ENCODE results near the gene RPS3. TPM values are rescaled to one million over a fixed set of nuclear protein-coding genes. Genes with fewer than 3 reads are reported as not detected.

RPS3 gene
- total RNA-seq, 5 donors from 2014 or later (not counting 1 experiment from before 2014, with no cell fraction given), result 4,604 to 5,380 (median 4,830) TPM

DNA sequence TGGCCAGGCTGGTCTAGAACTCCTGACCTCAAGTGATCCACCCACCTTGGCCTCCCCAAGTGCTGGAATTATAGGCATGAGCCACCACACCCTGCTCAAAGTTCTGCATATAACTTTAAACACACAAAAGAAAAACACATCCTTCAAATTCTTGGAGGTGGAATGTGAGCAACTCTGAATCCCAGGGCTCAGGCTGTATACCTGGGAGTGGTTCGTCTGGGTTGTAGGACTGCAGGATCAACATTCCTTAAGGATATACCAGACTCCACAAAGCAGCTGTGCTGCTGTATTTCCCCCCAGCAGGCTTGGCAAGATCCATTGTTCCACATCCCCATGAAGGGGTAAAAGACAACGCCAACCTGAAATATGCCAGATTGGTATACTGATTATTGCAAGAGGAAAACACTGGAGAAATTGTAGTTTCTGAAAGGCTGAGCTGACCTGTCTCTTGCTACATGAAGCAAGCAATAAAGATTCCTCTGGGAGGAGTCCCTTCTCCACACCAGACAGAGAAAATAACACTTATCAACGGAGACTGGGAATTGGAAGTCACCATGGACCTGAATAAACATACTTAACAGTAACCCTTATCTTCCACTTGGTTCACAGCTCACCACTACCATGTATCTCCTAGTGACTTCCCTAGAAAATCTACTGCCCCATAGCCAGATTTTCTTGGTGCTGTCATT is 12.2 kb upstream of the RPS3 start:
- ChIA-PET CTCF (interaction anchor here (0.6 to 4.2 kb wide), 9 partner anchors 57 to 145 kb away, joined by 3 to 38 read pairs (median 4); no protein-coding TSS in a partner anchor), POLR2A (no interaction called here)
- Mint-ChIP-seq H3K4me3 (no peak overlapping the region), H3K27me3 (peaks cover 0 to 1% of the 10 kb centered on the region in 2 donors), H3K36me3 (no peaks in the 10 kb centered on the region), H3K9me3 (no peaks in the 10 kb centered on the region), H3K27ac (no peak overlapping the region), H3K4me1 (peaks cover 17 to 21% (median 19%) of the 10 kb centered on the region in 3 donors)
- H3K36me3 ChIP-seq (ENCODE audit: control insufficient read depth in 2 of 2, extremely low read depth in 1 of 2, insufficient read depth in 1 of 2, low read length in 1 of 2), result no peaks in the 10 kb centered on the region
- no peak overlapping the region for H3K4me3 ChIP-seq (ENCODE audit: control insufficient read depth in 1 of 2, extremely low read depth in 1 of 2, low read length in 1 of 2)
- no peak overlapping the region for H3K27ac ChIP-seq (ENCODE audit: low read length)
- ATAC-seq (replicated peaks in 1 of 4), result no peak
- H3K27me3 ChIP-seq (replicated peaks in 1 of 2; ENCODE audit: control insufficient read depth in 2 of 2, extremely low read depth in 1 of 2, insufficient read depth in 2 of 2, low read length in 1 of 2), result peaks cover 0 to 19% of the 10 kb centered on the region in 2 experiments
- peaks cover 10 to 33% of the 10 kb centered on the region in 2 experiments for H3K4me1 ChIP-seq (ENCODE audit: control insufficient read depth in 1 of 2, extremely low read depth in 1 of 2, insufficient read depth in 2 of 2, low read length in 2 of 2)
- 67% methylated on average over 1 of the region's 3 CpGs for WGBS (ENCODE audit: insufficient coverage)
- H3K9me3 ChIP-seq, result no peaks in the 10 kb centered on the region
- no peak for DNase-seq

DNA sequence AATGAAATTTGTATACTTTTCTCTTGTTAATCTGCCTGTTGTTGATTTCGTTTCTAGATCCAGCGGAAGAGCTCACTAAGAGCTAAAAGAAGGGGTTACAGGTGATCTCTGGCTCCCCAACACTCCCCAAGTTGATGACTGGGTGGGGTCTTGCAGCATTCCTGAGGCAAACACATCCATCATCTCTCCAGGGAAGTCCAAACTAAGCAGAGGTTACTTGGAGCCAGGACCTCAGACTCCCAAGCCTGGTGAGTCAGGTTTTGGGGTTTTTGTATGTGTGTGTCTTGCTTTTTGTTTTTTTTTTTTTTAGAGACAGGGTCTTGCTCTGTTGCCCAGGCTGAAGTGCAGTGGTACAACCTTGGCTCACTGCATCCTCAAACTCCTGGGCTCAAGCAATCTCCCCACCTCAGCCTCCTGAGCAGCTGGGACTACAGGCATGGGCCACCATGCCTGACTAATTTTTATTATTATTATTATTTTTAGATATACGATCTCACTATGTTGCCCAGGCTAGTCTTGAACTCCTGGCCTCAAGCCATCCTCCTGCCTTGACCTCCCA is 11.5 kb upstream of the RPS3 start:
- ATAC-seq (replicated peaks in 1 of 4) (no peak), DNase-seq (no peak)
- Histone ChIP-seq H3K36me3 (ENCODE audit: control insufficient read depth in 2 of 2, extremely low read depth in 1 of 2, insufficient read depth in 1 of 2, low read length in 1 of 2) (no peaks in the 10 kb centered on the region), H3K4me3 (ENCODE audit: control insufficient read depth in 1 of 2, extremely low read depth in 1 of 2, low read length in 1 of 2) (no peak overlapping the region), H3K9me3 (no peaks in the 10 kb centered on the region), H3K4me1 (ENCODE audit: control insufficient read depth in 1 of 2, extremely low read depth in 1 of 2, insufficient read depth in 2 of 2, low read length in 2 of 2) (peaks cover 8 to 26% of the 10 kb centered on the region in 2 experiments), H3K27me3 (replicated peaks in 1 of 2; ENCODE audit: control insufficient read depth in 2 of 2, extremely low read depth in 1 of 2, insufficient read depth in 2 of 2, low read length in 1 of 2) (peaks cover 0 to 19% of the 10 kb centered on the region in 2 experiments), H3K27ac (ENCODE audit: low read length) (no peak overlapping the region)
- Mint-ChIP-seq H3K4me1 (peaks cover 17 to 19% (median 19%) of the 10 kb centered on the region in 3 donors), H3K4me3 (no peak overlapping the region), H3K27me3 (peaks cover 0 to 1% of the 10 kb centered on the region in 2 donors), H3K36me3 (no peaks in the 10 kb centered on the region), H3K27ac (no peak overlapping the region), H3K9me3 (no peaks in the 10 kb centered on the region)
- CTCF ChIA-PET, result interaction anchor here (0.6 to 2.6 kb wide), 18 partner anchors 11 to 247 kb away, joined by 3 to 14 read pairs (median 4); partner anchors contain the start of gene RPS3 (in 1 of the 2)
- WGBS (ENCODE audit: insufficient coverage), result no CpG with 5 or more reads among the region's 3 CpGs
- POLR2A ChIA-PET, result interaction anchor here in 1 of 2 donors (0.6 to 0.7 kb wide), 2 partner anchors 9 to 65 kb away, joined by 3 to 4 read pairs; no protein-coding TSS in a partner anchor

DNA sequence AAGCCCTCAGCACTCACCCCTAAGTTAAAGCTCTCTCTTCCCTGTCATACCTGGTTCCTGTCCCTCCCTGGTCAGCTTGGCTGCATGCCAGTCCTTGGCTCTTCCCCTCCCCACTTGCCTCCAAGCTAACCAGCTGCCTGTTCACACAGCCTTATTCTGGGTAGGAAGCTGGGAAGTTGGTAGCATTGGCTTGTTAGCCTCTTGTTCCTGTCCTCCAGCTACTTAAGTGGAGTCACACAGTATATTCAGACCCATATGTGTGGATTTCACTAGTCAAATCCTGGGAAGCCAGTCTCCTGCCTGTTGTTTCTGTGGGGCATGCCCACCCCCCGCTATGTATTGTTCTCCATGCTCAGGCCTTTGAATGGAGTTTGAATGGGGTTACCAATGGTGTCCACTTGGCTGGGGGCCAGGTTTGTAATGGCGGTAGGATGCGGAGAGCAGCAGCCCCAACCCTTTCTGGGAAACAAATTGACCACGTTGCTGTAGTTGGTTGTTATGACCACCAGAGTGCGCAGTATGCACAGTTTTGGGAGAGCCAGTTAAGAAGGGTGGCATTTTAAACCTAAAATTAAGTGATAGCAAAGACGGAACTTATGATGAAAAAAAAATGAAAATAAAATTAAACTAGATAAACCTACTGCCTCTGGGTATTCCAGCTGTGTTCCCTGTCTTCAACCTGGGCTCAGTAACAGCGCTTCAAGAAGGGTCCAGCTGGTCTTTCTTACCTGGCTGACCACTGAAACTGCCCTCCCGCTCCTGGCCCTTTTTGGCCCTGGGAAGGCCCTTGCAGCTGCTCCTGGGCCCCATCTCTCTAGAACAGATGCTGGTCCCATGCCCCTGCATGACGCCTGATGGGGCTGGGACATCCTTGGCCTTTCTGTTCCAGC is 10.7 kb upstream of the RPS3 start:
- no peaks in the 10 kb centered on the region for H3K36me3 ChIP-seq (ENCODE audit: control insufficient read depth in 2 of 2, extremely low read depth in 1 of 2, insufficient read depth in 1 of 2, low read length in 1 of 2)
- CTCF ChIA-PET, result interaction anchor here (0.6 to 2.6 kb wide), 20 partner anchors 11 to 248 kb away, joined by 3 to 14 read pairs (median 4); partner anchors contain the start of genes GDPD5 (in 1 of the 2) and RPS3 (in 1 of the 2)
- ATAC-seq (replicated peaks in 1 of 4) (peak; percentile 81 to 86 (median 84)), DNase-seq (peak; percentile 39 to 86 (median 61))
- H3K27me3 ChIP-seq (replicated peaks in 1 of 2; ENCODE audit: control insufficient read depth in 2 of 2, extremely low read depth in 1 of 2, insufficient read depth in 2 of 2, low read length in 1 of 2), result peaks cover 0 to 19% of the 10 kb centered on the region in 2 experiments
- H3K9me3 Mint-ChIP-seq, result no peaks in the 10 kb centered on the region
- WGBS (ENCODE audit: insufficient coverage), result 35% methylated on average over 7 of the region's 9 CpGs
- no peaks in the 10 kb centered on the region for H3K36me3 Mint-ChIP-seq
- H3K4me1 Mint-ChIP-seq, result peaks cover 10 to 12% (median 12%) of the 10 kb centered on the region in 3 donors
- no peaks in the 10 kb centered on the region for H3K9me3 ChIP-seq
- H3K4me3 ChIP-seq (ENCODE audit: control insufficient read depth in 1 of 2, extremely low read depth in 1 of 2, low read length in 1 of 2), result no peak overlapping the region
- H3K27ac Mint-ChIP-seq, result no peak overlapping the region
- no peak overlapping the region for H3K4me3 Mint-ChIP-seq
- POLR2A ChIA-PET, result interaction anchor here in 1 of 2 donors (0.7 kb wide), 2 partner anchors 64 to 466 kb away, joined by 3 to 4 read pairs; no protein-coding TSS in a partner anchor
- H3K27ac ChIP-seq (ENCODE audit: low read length), result no peak overlapping the region
- H3K4me1 ChIP-seq (ENCODE audit: control insufficient read depth in 1 of 2, extremely low read depth in 1 of 2, insufficient read depth in 2 of 2, low read length in 2 of 2), result peaks cover under 1 to 18% of the 10 kb centered on the region in 2 experiments
- peaks cover 0 to 1% of the 10 kb centered on the region in 2 donors for H3K27me3 Mint-ChIP-seq

GRCh38 chr11:75389276-75389605 is 10.1 kb upstream of the RPS3 start:
- POLR2A ChIA-PET, result interaction anchor here in 1 of 2 donors (0.7 kb wide), 1 partner anchor 465 kb away, joined by 3 read pairs; no protein-coding TSS in a partner anchor

DNA sequence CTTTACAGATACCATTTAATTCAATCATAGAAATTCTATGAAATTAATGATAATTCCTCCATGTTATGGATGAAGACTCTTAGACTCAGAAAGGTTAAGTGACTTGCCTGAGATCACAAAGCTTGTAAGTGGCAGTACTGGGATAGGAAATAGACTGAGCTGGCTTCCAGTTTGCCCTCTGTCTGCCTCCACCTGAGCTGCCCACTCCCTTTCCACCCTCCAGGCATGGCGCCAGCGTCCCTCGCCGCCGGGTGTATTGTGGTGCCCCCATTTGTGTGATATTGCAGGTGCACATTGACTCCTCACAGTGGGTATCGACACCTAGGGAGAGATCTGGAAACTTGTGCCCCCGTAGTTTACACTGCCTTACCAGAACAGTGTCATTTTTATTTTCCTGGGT is 9.4 kb upstream of the RPS3 start:
- ChIA-PET CTCF (interaction anchor here (0.6 to 2.6 kb wide), 13 partner anchors 10 to 1337 kb away, joined by 3 to 14 read pairs (median 5); no protein-coding TSS in a partner anchor), POLR2A (interaction anchor here in 1 of 2 donors (0.5 kb wide), 1 partner anchor 480 kb away, joined by 3 read pairs; no protein-coding TSS in a partner anchor)
- H3K4me1 Mint-ChIP-seq, result no peaks in the 10 kb centered on the region
- Histone ChIP-seq H3K27me3 (replicated peaks in 1 of 2; ENCODE audit: control insufficient read depth in 2 of 2, extremely low read depth in 1 of 2, insufficient read depth in 2 of 2, low read length in 1 of 2) (peaks cover 0 to 19% of the 10 kb centered on the region in 2 experiments), H3K4me3 (ENCODE audit: control insufficient read depth in 1 of 2, extremely low read depth in 1 of 2, low read length in 1 of 2) (no peak overlapping the region), H3K4me1 (ENCODE audit: control insufficient read depth in 1 of 2, extremely low read depth in 1 of 2, insufficient read depth in 2 of 2, low read length in 2 of 2) (peaks cover 0 to 8% of the 10 kb centered on the region in 2 experiments), H3K9me3 (no peaks in the 10 kb centered on the region), H3K27ac (ENCODE audit: low read length) (no peak overlapping the region), H3K36me3 (ENCODE audit: control insufficient read depth in 2 of 2, extremely low read depth in 1 of 2, insufficient read depth in 1 of 2, low read length in 1 of 2) (no peaks in the 10 kb centered on the region)
- H3K27ac Mint-ChIP-seq, result no peak overlapping the region
- DNase-seq, result no peak
- H3K36me3 Mint-ChIP-seq, result no peaks in the 10 kb centered on the region
- ATAC-seq (replicated peaks in 1 of 4), result no peak
- peaks cover 0 to 1% of the 10 kb centered on the region in 2 donors for H3K27me3 Mint-ChIP-seq
- no peaks in the 10 kb centered on the region for H3K9me3 Mint-ChIP-seq
- WGBS (ENCODE audit: insufficient coverage), result 100% methylated on average over 2 of the region's 7 CpGs
- H3K4me3 Mint-ChIP-seq, result no peak overlapping the region

More at GRCh38 chr11:75389276-75389605, 10.1 kb upstream of the RPS3 start:
- Mint-ChIP-seq H3K4me3 (no peak overlapping the region), H3K4me1 (peaks cover 4 to 6% (median 6%) of the 10 kb centered on the region in 3 donors), H3K36me3 (no peaks in the 10 kb centered on the region), H3K9me3 (no peaks in the 10 kb centered on the region), H3K27me3 (peaks cover 0 to 1% of the 10 kb centered on the region in 2 donors), H3K27ac (no peak overlapping the region)
- CTCF ChIA-PET, result interaction anchor here (0.6 to 2.6 kb wide), 12 partner anchors 10 to 477 kb away, joined by 3 to 14 read pairs (median 4); partner anchors contain the start of genes GDPD5 (in 1 of the 2) and RPS3 (in 1 of the 2)
- Histone ChIP-seq H3K4me1 (ENCODE audit: control insufficient read depth in 1 of 2, extremely low read depth in 1 of 2, insufficient read depth in 2 of 2, low read length in 2 of 2) (peaks cover 0 to 12% of the 10 kb centered on the region in 2 experiments), H3K27ac (ENCODE audit: low read length) (no peak overlapping the region), H3K4me3 (ENCODE audit: control insufficient read depth in 1 of 2, extremely low read depth in 1 of 2, low read length in 1 of 2) (no peak overlapping the region), H3K36me3 (ENCODE audit: control insufficient read depth in 2 of 2, extremely low read depth in 1 of 2, insufficient read depth in 1 of 2, low read length in 1 of 2) (no peaks in the 10 kb centered on the region), H3K9me3 (no peaks in the 10 kb centered on the region), H3K27me3 (replicated peaks in 1 of 2; ENCODE audit: control insufficient read depth in 2 of 2, extremely low read depth in 1 of 2, insufficient read depth in 2 of 2, low read length in 1 of 2) (peaks cover 0 to 19% of the 10 kb centered on the region in 2 experiments)
- no peak for DNase-seq
- no peak for ATAC-seq (replicated peaks in 1 of 4)
- no CpG with 5 or more reads among the region's 11 CpGs for WGBS (ENCODE audit: insufficient coverage)

All from T-cell (primary cell).